LHCN-M2 (cell line): ENCODE results near the gene PKDCC. TPM values are rescaled to one million over a fixed set of nuclear protein-coding genes. Genes with fewer than 3 reads are reported as not detected.
"Not testable (repeated sequence)": the region's sequence is repeated elsewhere in the genome, so short reads cannot be mapped to it uniquely, and the experiment has no call there.

Experiments
- DNase-seq: peaks from one replicate; pipeline ENCODE4 v3.0.0-alpha.2; 2012; ENCODE audit warnings: low read depth
- total RNA-seq: library from RNA; depleted of rRNA; stranded (reverse); fragments of >200 nt; gene quantifications from 2 replicates; pipeline ENCODE4 v1.2.3, GENCODE V29; 2014

PKDCC gene
- total RNA-seq, 1 experiment from 2014 or later: 5.7 TPM

- no peak for DNase-seq
Observed at GRCh38 chr2:42030829-42031228, 17.0 kb upstream of the PKDCC start.

- DNase-seq: no peak
Observed at GRCh38 chr2:42031281-42032223, 16.3 kb upstream of the PKDCC start.

GRCh38 chr2:42032224-42032620, 15.6 kb upstream of the PKDCC start:
- no peak for DNase-seq

GRCh38 chr2:42032745-42033144, 15.1 kb upstream of the PKDCC start:
- DNase-seq: no peak

GRCh38 chr2:42034096-42034495, 13.7 kb upstream of the PKDCC start:
- not testable (repeated sequence) for DNase-seq

- DNase-seq: no peak
Observed at GRCh38 chr2:42035241-42035640, 12.6 kb upstream of the PKDCC start.

GRCh38 chr2:42036413-42036812, 11.4 kb upstream of the PKDCC start:
- no peak for DNase-seq

- DNase-seq: no peak
Observed at GRCh38 chr2:42036940-42037339, 10.9 kb upstream of the PKDCC start.

GRCh38 chr2:42040643-42041278, 7.1 kb upstream of the PKDCC start:
- DNase-seq: no peak

- DNase-seq: no peak
Observed at GRCh38 chr2:42041377-42042127, 6.3 kb upstream of the PKDCC start.

- DNase-seq: no peak
Observed at GRCh38 chr2:42042631-42043355, 5.0 kb upstream of the PKDCC start.

GRCh38 chr2:42043789-42044394, 3.9 kb upstream of the PKDCC start:
- no peak for DNase-seq

- DNase-seq: no peak
Observed at GRCh38 chr2:42044939-42045338, 2.9 kb upstream of the PKDCC start.

GRCh38 chr2:42045352-42045751, 2.5 kb upstream of the PKDCC start:
- no peak for DNase-seq

- no peak for DNase-seq
Observed at GRCh38 chr2:42045848-42046748, 1.7 kb upstream of the PKDCC start.

- DNase-seq: no peak
Observed at GRCh38 chr2:42046819-42047487, 868 bp upstream of the PKDCC start.

- DNase-seq: no peak
Observed at GRCh38 chr2:42048299-42049220, 739 bp downstream of the PKDCC start.
